HG03432 (cell line): ENCODE measurements around the gene TMEM53.
A peak's percentile ranks its signal among the peaks of the same experiment; 100 is the strongest.

Experiments used
- ATAC-seq: cut with Tn5 transposase; IDR thresholded peaks from one replicate; pipeline ENCODE4 v1.9.1; 2021; ENCODE audit warnings: mild to moderate bottlenecking, moderate library complexity; ENCODE audit not compliant: unreplicated experiment

The TMEM53 gene

DNA sequence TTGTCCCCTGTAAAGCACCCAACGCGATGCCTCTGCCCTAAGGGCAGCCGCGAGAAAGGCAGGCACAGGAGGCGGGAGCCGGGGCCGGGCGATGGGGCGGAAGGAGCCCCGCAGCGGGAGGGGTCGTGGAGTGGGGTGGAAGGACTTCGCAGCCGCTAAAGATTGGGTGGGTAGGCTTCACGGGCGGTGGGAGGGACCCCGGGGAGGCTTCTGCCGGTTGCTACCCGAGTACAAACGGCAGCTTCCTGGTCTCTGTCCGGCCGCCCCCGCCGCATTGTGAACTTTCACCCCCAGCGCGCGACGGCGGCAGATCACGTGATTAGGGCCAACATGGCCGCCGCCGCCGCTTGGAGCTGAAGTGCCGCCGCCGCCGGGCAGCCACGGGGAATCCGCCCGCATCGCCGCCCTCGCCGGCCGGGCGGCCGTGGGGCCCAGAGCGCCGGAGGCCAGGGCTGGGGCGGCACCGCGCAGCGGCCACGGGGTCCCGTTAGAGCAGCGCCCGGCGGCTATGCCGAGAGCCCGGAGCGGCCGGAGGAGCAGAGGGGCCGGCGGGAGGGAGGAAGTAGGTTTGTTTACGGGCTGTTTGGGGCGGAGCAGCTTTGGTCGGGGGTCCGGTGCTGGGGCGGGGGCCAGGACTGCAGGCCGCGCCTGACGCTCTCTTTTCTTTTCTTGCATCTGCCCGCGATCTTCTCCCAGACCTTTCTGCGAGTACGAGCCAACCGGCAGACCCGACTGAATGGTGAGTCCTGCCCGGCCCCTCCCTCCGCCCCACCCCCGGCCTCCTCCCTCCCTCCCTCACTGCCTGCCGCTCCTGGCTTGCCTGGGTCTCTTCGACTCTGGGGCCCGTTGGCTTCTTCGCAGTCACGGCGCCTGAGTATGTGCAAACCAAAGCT, 42.4 kb downstream of the TMEM53 start:
- peak; percentile 73 for ATAC-seq

GRCh38 chr1:44631333-44631646, 43.0 kb downstream of the TMEM53 start:
- no peak for ATAC-seq

DNA sequence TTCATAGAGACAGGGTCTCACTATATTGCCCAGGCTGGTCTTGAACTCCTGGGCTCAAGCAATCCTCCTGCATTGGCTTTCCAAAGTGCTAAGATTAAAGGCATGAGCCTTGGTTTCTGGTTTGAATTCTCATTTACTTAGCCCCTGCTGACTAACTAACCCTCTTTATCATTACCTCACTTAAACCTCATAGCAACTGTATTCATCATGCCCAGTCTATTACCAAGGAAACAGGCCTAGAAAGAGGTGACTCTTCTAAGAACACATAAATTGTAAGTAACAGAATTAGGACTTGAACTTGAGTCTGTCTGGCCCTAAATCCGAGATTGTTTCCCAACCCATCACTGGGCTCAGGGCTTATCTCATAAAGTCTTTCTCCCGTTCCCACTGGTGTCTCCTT, 44.2 kb downstream of the TMEM53 start:
- ATAC-seq = no peak

DNA sequence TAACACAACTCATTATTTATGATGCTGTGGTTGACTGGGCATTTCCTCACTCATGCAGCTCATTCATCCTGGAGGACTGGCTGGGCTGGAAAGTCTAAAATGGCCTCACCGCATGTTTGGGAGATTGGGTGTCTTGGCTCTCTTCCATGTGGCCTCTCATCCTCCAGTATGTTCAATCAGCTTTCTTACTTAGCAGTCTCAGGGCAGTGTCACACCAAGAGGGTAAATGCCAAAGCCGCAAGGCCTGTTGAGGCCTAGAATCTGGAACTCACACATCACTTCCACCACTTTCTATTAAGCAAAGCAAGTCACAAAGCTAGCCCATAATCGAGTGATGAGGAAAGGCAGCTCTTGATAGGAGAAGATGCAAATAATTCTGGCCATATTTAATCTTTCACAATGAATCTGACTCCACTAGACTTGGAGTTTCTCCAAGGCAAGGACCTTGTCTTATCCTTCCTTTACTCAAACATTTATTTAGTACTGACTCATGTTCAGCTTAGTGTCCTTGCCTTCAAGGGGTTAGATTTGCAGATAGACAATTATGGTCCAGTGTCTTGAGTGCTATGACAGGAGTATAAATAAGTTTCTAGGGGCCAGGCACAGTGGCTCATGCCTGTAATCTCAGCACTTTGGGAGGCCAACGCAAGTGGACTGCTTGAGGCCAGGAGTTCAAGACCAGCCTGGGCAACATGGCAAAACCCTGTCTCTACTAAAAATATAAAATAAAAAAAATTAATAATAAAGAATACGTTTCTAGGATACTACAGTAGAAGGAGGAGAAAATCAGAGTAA, 45.1 kb downstream of the TMEM53 start:
- no peak for ATAC-seq

GRCh38 chr1:44625348-44625747, 48.9 kb downstream of the TMEM53 start:
- no peak for ATAC-seq

- ATAC-seq = no peak
Measured at GRCh38 chr1:44624268-44624901, 49.9 kb downstream of the TMEM53 start.

DNA sequence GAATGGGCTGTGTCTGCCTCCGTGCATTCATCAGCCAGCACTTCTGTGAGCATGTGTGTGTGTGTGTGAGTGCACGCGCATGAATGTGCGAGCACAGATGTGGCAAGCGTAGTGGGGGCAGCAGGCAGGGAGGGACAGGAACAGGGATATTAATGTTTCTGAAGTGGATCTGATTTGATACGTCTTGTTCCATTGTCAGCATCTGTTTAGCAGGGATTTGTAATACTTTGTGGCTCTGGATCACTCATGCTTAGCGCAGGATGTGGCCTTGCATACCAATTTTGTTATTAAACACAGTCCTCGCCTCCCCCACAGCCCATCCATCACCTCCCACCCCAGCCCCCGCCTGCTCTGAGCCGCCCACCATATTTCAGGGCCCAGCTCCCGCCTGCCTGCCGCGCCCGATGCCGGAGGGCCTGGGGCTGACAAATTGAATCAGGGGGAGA, 52.4 kb downstream of the TMEM53 start:
- no peak for ATAC-seq

GRCh38 chr1:44620072-44620471, 54.2 kb downstream of the TMEM53 start:
- ATAC-seq = no peak

DNA sequence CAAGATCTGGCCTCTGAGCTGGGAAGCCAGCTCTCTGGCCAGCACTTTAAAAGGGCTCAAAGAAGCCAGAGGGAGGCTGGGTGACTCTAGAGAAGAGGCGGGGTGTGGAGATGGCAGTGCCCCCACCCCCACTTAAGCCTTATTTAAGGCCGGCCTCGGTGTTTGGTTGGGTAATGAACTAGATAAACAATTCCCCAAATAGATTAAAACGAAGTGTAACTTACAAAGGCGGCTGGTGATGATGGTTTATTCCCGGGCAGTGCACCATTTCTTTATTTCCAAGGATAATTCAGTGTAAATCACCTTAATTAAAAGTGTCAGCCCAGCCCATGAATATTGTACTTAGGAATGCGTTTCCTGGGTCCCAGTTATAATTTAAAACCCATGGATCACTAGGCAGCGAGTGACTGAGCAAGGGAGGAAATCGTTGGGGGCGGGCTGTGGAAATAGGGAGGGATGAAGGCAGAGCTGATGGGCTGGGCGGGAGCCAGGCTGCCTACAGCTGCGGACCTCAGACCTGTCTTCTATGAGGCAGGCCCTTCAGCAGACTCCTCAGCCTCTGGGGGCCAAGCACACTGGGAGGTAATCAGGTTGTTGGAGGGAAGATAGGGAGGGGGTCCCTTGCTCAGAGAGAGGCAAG, 54.9 kb downstream of the TMEM53 start:
- ATAC-seq = no peak

- no peak for ATAC-seq
Measured at GRCh38 chr1:44617703-44618029, 56.6 kb downstream of the TMEM53 start.

DNA sequence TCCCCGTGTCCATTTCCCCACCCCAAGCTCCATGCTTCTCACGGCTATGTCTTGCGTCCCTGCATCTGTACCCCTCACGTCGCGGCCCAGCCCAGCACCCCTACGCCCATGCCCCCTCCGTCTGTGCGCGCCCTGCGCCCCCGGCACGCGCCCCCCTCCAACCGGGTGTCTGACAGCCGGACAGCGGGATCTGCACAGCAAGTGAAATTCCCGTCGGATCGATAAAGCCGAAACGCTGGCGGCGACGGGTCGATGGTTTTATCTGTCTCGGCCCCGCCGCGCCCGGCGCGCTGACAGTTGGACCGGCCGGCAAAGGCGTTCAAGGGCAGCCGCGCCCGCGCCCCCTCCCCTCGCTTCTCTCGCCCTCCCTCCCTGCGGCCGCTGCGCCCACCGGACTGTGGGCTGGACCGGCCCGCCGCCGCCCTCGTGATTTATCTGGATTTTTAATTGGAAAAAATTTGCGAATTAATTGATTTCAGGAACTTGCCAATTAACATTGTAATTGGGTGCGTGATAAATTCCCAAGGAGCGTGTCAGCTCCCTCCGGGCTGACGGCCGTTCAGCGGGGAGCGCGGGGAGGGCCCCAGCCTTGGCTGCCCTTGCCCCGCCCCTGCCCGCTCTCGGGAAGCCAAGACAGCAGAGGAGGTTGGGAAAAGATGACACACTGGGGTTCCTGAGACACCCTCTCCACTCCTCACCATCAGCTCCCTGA, 57.1 kb downstream of the TMEM53 start:
- no peak for ATAC-seq

- no peak for ATAC-seq
Measured at GRCh38 chr1:44616284-44616990, 57.8 kb downstream of the TMEM53 start.

GRCh38 chr1:44613941-44614340, 60.3 kb downstream of the TMEM53 start:
- ATAC-seq = no peak

- ATAC-seq = no peak
Measured at GRCh38 chr1:44611866-44612265, 62.4 kb downstream of the TMEM53 start.

- ATAC-seq = no peak
Measured at GRCh38 chr1:44611419-44611818, 62.9 kb downstream of the TMEM53 start.

- ATAC-seq = no peak
Measured at GRCh38 chr1:44610527-44611148, 63.6 kb downstream of the TMEM53 start.

- no peak for ATAC-seq
Measured at GRCh38 chr1:44609768-44610526, 64.3 kb downstream of the TMEM53 start.

DNA sequence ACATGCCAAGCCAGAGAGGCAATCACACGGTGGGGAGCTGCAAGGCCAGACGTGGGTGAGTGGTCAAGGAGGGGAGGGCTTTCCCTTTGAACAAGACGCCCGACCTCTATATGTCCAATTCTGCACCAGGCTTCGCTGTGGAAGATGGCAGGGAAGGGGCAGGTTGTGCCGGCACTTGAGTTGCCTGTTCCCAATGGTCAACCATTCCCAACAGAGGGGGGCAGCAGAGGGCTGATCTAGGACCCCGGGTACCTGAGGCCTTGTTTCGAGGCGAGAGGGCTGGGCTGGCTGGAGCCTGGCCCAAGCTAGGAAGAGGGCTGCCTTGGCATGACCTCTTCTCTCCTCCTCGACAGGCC, 64.9 kb downstream of the TMEM53 start:
- ATAC-seq = no peak

DNA sequence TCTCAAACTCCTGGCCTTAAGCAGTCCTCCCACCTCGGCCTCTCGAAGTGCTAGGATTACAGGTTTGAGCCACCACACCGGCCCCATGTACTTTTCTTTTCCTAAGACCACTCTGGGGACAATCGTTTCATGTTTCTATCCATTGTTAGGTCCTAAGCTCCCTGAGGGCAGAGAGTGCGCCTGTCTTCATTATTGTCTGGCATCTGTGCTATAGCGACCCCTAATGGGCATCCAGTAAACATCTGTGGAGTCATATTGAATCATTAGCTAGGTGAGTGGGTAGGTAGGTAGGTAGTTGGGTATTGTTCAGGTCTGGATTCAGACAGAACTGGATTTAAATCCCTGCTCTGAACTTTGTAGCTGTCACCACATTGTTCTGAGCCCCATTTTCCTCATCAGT, 66.1 kb downstream of the TMEM53 start:
- ATAC-seq = no peak
